AG09319 (cell line): ENCODE data around the gene MVB12B.
"Not testable (repeated sequence)": the region's sequence is repeated elsewhere in the genome, so short reads cannot be mapped to it uniquely, and the experiment has no call there.

ENCODE experiments used
- DNase-seq: peaks from one replicate; pipeline ENCODE4 v3.0.0-alpha.2; 2010; ENCODE audit warnings: low read depth; ENCODE audit errors: extremely low read depth
- CTCF ChIP-seq: IDR thresholded peaks from 2 replicates; pipeline ENCODE4 v1.5.1; 2011; ENCODE audit warnings: low read depth, mild to moderate bottlenecking, inconsistent platforms, low read length, moderate library complexity

Gene MVB12B

GRCh38 chr9:126548312-126548711 is 221.7 kb downstream of the MVB12B start:
- TF ChIP-seq CTCF, result no peak
- no peak for DNase-seq

- no peak for TF ChIP-seq CTCF
- DNase-seq, result no peak
Observed at GRCh38 chr9:126549246-126550006, 222.8 kb downstream of the MVB12B start.

- TF ChIP-seq CTCF, result no peak
Observed at GRCh38 chr9:126550891-126551351, 224.3 kb downstream of the MVB12B start.

GRCh38 chr9:126551812-126552211 is 225.2 kb downstream of the MVB12B start:
- no peak for DNase-seq
- no peak for TF ChIP-seq CTCF

More at GRCh38 chr9:126550891-126551351, 224.3 kb downstream of the MVB12B start:
- DNase-seq, result no peak

GRCh38 chr9:126554292-126554691 is 227.7 kb downstream of the MVB12B start:
- DNase-seq, result no peak
- TF ChIP-seq CTCF, result no peak

GRCh38 chr9:126555421-126555820 is 228.8 kb downstream of the MVB12B start:
- DNase-seq, result not testable (repeated sequence)
